Hepatocyte (in vitro differentiated cells): Measurements from ENCODE around the gene CRKL. TPM values are rescaled to one million over a fixed set of nuclear protein-coding genes. Genes with fewer than 3 reads are reported as not detected.

Source experiments
- DNase-seq: peaks from one replicate; pipeline ENCODE4 v3.0.0-alpha.2; 2016; ENCODE audit warnings: low spot score
- H2AFZ ChIP-seq: fragments of 200-600 bp; sonication (generic); 2 replicates; pipeline ENCODE4 v1.6.0; 2016; ENCODE audit warnings: antibody characterized with exemption, mild to moderate bottlenecking
- H3K27ac ChIP-seq: fragments of 200-600 bp; sonication (generic); 2 replicates; pipeline ENCODE4 v1.5.1; 2016; ENCODE audit warnings: mild to moderate bottlenecking
- H3K27me3 ChIP-seq: fragments of 200-600 bp; sonication (generic); 2 replicates; pipeline ENCODE4 v1.6.1; 2016
- H3K36me3 ChIP-seq: fragments of 200-600 bp; sonication (generic); replicated peaks from 2 replicates; pipeline ENCODE4 v1.5.1; 2016; ENCODE audit warnings: low read depth; ENCODE audit not compliant: insufficient read depth
- H3K4me1 ChIP-seq: fragments of 200-600 bp; sonication (generic); 2 replicates; pipeline ENCODE4 v1.5.1; 2016; ENCODE audit warnings: mild to moderate bottlenecking, moderate library complexity; ENCODE audit not compliant: insufficient read depth
- H3K4me2 ChIP-seq: fragments of 200-600 bp; sonication (generic); 2 replicates; pipeline ENCODE4 v1.6.0; 2016
- H3K4me3 ChIP-seq: fragments of 200-600 bp; sonication (generic); 2 replicates; pipeline ENCODE4 v1.5.1; 2016; ENCODE audit warnings: mild to moderate bottlenecking
- H3K79me2 ChIP-seq: fragments of 200-600 bp; sonication (generic); 2 replicates; pipeline ENCODE4 v1.6.0; 2017; ENCODE audit warnings: mild to moderate bottlenecking
- H3K9me2 ChIP-seq: fragments of 200-600 bp; sonication (generic); replicated peaks from 2 replicates; pipeline ENCODE4 v1.6.0; 2017; ENCODE audit warnings: mild to moderate bottlenecking; ENCODE audit not compliant: insufficient read depth
- H3K9me3 ChIP-seq: fragments of 200-600 bp; sonication (generic); 2 replicates; pipeline ENCODE4 v1.5.1; 2016; ENCODE audit warnings: low read depth, mild to moderate bottlenecking
- H4K20me1 ChIP-seq: fragments of 200-600 bp; sonication (generic); 2 replicates; pipeline ENCODE4 v1.6.0; 2016; ENCODE audit warnings: mild to moderate bottlenecking; ENCODE audit not compliant: insufficient read depth, poor library complexity, severe bottlenecking
- CTCF ChIP-seq: fragments of 200-600 bp; sonication (generic); IDR thresholded peaks from 2 replicates; pipeline ENCODE4 v1.5.1; 2016; ENCODE audit warnings: antibody characterized with exemption, mild to moderate bottlenecking; ENCODE audit not compliant: poor library complexity
- EZH2 ChIP-seq: fragments of 200-600 bp; sonication (generic); IDR thresholded peaks from 2 replicates; pipeline ENCODE4 v1.6.1; 2016; ENCODE audit warnings: antibody characterized with exemption, mild to moderate bottlenecking, borderline replicate concordance
- EZH2phosphoT487 ChIP-seq: fragments of 200-600 bp; sonication (generic); IDR thresholded peaks from one replicate; pipeline ENCODE4 v1.6.1; 2018; ENCODE audit warnings: antibody characterized with exemption, mild to moderate bottlenecking, low read depth, moderate library complexity; ENCODE audit not compliant: unreplicated experiment, severe bottlenecking
- WGBS: methylation state at CpG from one replicate; pipeline ENCODE4 v1.1.6; 2016; ENCODE audit warnings: low lambda C conversion rate; ENCODE audit errors: missing lambda C conversion rate; 5-methylcytosine and 5-hydroxymethylcytosine counted together
- polyA plus RNA-seq: library from polyadenylated mRNA; unstranded; fragments of >200 nt; fragmentation: Nextera tagmentation; extraction: Ambion mirVana; gene quantifications from 2 replicates; pipeline ENCODE4 v1.2.1, GENCODE V29; 2016
- total RNA-seq: library from RNA; depleted of rRNA; stranded (reverse); fragments of >200 nt; gene quantifications from 2 replicates; pipeline ENCODE4 v1.2.3, GENCODE V29; 2014

The CRKL gene
- total and polyA plus RNA-seq, 2 experiments from 2014 or later = 31.8 to 49.2 TPM

DNA sequence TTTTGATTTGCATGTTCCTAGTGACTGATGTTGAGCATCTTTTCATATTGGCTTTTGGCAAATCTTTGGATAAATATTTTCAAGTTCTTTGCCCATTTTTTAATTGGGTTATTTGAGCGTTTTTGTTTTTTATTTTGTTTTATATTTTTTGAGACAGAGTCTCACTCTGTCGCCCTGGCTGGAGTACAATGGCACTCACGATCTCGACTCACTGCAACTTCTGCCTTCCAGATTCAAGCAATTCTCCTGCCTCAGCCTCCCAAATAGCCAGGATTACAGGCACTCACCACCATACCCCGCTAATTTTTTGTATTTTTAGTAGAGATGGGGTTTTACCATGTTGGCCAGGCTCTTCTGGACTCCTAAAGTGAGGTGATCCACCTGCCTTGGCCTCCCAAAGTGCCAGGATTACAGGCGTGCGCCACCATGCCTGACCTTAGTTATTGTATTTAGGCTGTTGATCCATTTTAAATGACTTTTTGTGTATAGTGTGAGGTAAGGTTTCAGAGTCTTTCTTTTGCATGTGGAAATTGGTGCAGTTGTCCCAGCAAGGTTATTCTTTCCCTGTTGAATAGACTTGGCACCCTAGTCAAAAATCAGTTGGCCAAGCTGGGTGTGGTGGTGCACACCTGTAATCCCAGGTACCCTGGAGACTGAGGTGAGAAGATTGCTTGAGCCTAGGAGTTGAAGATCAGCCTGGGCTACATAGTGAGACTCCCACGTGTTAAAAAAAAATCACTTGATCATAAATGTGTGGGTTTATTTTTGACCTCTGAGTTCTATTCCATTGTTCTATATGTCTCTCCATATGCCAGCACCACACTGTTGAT is 26.1 kb downstream of the CRKL start:
- peaks cover 7% of the 10 kb centered on the region for H3K4me1 ChIP-seq
- peaks cover 95% of the 10 kb centered on the region for H4K20me1 ChIP-seq
- H3K4me3 ChIP-seq = no peak overlapping the region

DNA sequence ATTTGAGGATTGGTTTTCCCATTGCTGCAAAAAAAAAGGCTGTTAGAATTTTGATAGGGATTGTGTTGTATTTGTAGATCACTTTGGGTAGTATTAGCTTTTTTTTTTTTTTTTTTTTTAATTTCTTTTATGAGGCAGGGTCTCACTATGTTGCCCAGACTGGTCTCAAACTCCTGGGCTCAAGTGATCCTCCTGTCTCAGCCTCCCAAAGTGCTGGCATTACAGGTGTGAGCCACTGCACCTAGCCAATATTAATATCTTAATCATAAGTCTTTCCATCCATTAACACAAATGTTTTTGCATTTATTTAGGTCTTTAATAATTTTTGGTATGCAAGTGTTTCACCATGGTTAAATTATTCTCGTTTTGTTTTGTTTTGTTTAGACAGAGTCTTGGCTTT is 26.8 kb downstream of the CRKL start:
- H3K36me3 ChIP-seq = no peaks in the 10 kb centered on the region
- 84% methylated on average over 1 of the region's 1 CpG for WGBS
- H3K27me3 ChIP-seq = no peaks in the 10 kb centered on the region
- TF ChIP-seq EZH2 = no peak
- TF ChIP-seq EZH2phosphoT487 = no peak
- TF ChIP-seq CTCF = no peak
- H3K9me2 ChIP-seq = no peaks in the 10 kb centered on the region
- no peaks in the 10 kb centered on the region for H3K4me1 ChIP-seq
- no peaks in the 10 kb centered on the region for H3K9me3 ChIP-seq
- H4K20me1 ChIP-seq = peaks cover 95% of the 10 kb centered on the region
- no peak overlapping the region for H3K27ac ChIP-seq
- H3K4me3 ChIP-seq = no peak overlapping the region
- H3K4me2 ChIP-seq = no peak overlapping the region
- no peak overlapping the region for H2AFZ ChIP-seq
- peaks cover 98% of the 10 kb centered on the region for H3K79me2 ChIP-seq
- no peak for DNase-seq

More for the DNA sequence above, 26.1 kb downstream of the CRKL start:
- H2AFZ ChIP-seq = no peak overlapping the region
- DNase-seq = no peak
- no peaks in the 10 kb centered on the region for H3K9me2 ChIP-seq
- H3K4me2 ChIP-seq = no peak overlapping the region
- TF ChIP-seq EZH2 = no peak
- TF ChIP-seq EZH2phosphoT487 = no peak
- no peak for TF ChIP-seq CTCF
- H3K27ac ChIP-seq = no peak overlapping the region
- peaks cover 98% of the 10 kb centered on the region for H3K79me2 ChIP-seq
- H3K36me3 ChIP-seq = no peaks in the 10 kb centered on the region
- H3K27me3 ChIP-seq = no peaks in the 10 kb centered on the region
- WGBS = 98% methylated on average over 8 of the region's 8 CpGs
- no peaks in the 10 kb centered on the region for H3K9me3 ChIP-seq

GRCh38 chr22:20945578-20945934 is 28.3 kb downstream of the CRKL start:
- Histone ChIP-seq H3K4me2 (no peak overlapping the region), H2AFZ (no peak overlapping the region), H3K4me3 (no peak overlapping the region), H3K9me2 (no peaks in the 10 kb centered on the region), H3K27ac (no peak overlapping the region), H3K36me3 (no peaks in the 10 kb centered on the region), H3K9me3 (no peaks in the 10 kb centered on the region), H4K20me1 (peaks cover 94% of the 10 kb centered on the region), H3K79me2 (peaks cover 96% of the 10 kb centered on the region), H3K27me3 (no peaks in the 10 kb centered on the region), H3K4me1 (no peaks in the 10 kb centered on the region)
- DNase-seq = no peak
- TF ChIP-seq CTCF (no peak), EZH2phosphoT487 (no peak), EZH2 (no peak)
- WGBS = 76% methylated on average over 2 of the region's 2 CpGs
